ENCODE results near the gene ABCB9.
A peak's percentile ranks its signal among the peaks of the same experiment; 100 is the strongest.
"Not testable (repeated sequence)": the region's sequence is repeated elsewhere in the genome, so short reads cannot be mapped to it uniquely, and the experiment has no call there.

ABCB9 gene

GRCh38 chr12:122893208-122894153 lies 72.8 kb downstream of the ABCB9 start:
- H3K27ac ChIP-seq, result no peak overlapping the region

DNA sequence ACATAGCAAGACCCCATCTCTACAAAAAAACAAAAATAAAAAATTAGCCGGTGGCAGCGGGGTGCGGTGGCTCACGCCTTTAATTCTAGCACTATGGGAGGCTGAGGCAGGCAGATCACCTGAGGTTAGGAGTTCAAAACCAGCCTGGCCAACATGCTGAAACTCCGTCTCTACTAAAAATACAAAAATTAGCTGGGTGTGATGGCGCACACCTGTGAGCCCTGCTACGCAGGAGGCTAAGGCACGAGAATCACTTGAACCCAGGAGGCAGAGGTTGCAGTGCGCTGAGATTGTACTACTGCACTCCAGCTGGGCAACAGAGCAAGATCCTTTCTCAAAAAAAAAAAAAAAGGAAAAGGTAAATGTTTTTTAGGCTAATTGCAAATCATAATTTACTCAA lies 73.5 kb downstream of the ABCB9 start:
- not testable (repeated sequence) for H3K27ac ChIP-seq

More at GRCh38 chr12:122893208-122894153, 72.8 kb downstream of the ABCB9 start:
- TF ChIP-seq CTCF (conservative IDR thresholded peaks at IDR 0.05) (no peak), ZFX (IDR thresholded peaks at IDR 0.05) (no peak)

DNA sequence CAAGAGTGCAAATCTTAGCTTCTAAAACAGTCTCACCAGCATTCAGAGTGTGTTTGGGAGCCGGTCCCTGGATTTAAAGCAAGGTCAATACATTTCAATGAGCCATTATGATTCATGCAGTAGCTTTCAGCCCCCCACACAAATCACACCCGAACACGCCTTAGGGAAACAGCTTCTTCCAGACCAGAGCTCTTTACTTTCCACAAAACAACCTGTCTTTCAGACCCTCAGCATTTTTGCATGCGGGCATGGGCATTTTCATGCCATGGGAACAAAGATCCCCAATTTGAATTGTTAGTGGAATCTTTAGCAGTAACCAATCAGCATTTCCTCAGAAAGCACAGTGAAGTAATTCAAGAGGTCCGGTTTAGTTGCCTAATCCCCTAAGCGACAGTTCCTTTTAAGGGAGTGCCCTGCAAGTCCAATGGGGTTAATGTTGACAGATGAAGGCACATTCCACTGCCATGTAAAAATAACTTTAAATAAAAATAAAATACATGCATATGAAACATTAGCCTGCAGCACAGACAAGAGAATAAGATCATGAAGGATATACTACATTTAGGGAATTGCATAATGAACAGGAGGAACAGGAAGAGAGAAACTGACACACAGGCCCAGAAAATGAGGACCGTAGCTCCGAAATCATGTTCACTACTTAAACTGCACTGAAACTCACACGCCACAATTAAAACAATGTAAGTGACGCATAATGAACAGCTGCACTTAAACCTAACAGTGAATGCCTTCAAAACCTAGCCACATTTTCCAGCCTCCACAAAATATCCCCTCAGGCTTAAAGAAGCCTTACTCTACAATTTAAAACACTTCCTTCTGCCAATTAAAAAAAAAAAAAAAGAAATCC lies 74.4 kb downstream of the ABCB9 start:
- no peak for TF ChIP-seq CTCF (conservative IDR thresholded peaks at IDR 0.05)
- no peak for TF ChIP-seq ZFX (IDR thresholded peaks at IDR 0.05)
- no peak overlapping the region for H3K27ac ChIP-seq

DNA sequence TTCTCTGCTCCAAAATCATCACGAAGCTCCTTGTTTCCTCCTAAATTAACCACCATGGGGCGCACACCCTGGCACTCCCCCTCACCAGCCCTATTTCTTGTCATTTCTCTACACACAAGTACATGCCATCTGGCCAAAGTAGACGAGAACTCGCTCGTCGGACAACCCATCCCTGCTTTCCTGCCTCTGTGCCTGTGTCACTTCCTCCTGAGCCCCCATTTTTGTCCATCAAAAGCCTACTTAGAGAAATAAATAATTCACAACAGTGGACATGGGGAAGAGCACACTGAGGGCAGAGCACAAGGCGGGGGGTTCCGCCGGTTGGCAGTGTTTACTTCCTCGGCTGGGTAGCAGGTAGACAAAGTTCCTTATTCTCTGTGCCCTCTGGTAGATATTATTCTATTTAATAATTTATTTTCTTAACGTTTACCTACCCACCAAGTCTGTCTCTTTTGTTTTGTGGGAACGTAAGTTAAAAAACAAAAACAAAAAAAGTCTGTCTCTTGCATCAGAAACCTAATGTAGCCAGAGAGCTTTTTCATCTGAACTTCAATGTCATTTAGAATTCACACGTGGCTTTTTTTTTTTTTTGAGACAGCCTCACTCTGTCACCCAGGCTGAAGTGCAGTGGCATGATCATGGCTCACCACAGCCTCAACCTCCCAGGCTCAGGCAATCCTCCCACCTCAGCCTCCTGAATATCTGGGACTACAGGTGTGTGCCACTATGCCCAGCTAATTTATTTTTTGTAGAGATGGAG lies 76.3 kb downstream of the ABCB9 start:
- TF ChIP-seq ZFX (IDR thresholded peaks at IDR 0.05) (no peak), CTCF (conservative IDR thresholded peaks at IDR 0.05) (no peak)
- peak overlapping the region; percentile 92 for H3K27ac ChIP-seq

DNA sequence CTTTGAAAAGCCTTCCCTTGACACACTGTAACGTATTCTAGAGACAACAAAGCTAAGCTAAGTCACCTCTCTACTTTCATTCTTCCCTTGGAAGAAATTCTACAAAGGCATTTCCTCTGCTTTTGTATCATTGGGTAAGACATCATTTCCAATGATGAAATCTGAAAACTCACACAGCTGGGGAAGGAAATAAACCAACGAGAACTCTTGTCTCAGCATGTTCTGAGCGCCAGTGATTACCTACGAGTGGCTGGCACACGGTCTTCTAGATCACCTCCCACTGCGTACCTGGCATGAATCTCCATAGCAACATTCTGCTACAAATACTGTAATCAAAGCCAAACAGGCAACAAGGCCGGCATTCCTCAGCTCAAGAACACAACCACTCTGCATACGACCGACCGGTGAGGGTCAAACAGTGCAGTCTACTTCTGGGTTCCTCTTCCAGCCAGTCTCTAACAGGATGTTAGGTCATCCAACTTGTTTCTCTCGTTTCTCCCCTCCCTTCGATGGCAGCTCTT lies 78.0 kb downstream of the ABCB9 start:
- no peak for TF ChIP-seq ZFX (IDR thresholded peaks at IDR 0.05)
- no peak for TF ChIP-seq CTCF (conservative IDR thresholded peaks at IDR 0.05)
- H3K27ac ChIP-seq, result peak overlapping the region; percentile 92

DNA sequence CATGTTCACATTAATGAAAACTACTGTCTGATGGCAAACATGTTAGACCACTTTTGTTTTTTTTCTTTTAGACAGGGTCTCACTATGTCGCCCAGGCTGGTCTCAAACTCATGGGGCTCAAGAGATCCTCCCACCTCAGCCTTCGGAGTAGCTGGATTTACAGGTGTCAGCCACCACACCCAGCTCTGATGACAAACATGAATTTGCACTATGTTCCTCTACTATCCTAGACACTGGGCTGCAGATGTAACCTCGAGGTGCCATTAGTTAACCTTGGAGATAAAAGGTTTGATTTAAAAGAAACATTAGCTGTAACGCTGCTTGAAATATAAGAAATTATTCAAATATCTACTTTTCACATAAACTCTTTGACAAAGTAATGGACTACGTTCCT lies 78.4 kb downstream of the ABCB9 start:
- peak overlapping the region; percentile 92 for H3K27ac ChIP-seq
- no peak for TF ChIP-seq ZFX (IDR thresholded peaks at IDR 0.05)
- TF ChIP-seq CTCF (conservative IDR thresholded peaks at IDR 0.05), result no peak

Data from C4-2B (cell line).